HG03095 (cell line): ENCODE measurements around the gene ITIH6.
"Not testable (repeated sequence)": the region's sequence is repeated elsewhere in the genome, so short reads cannot be mapped to it uniquely, and the experiment has no call there.

Experiments
- ATAC-seq: cut with Tn5 transposase; IDR thresholded peaks from one replicate; pipeline ENCODE4 v1.9.1; 2021; ENCODE audit warnings: moderate library complexity; ENCODE audit not compliant: unreplicated experiment

Gene ITIH6

GRCh38 chrX:54798137-54798536 is at the start of gene ITIH6:
Gene ITIH6 (minus strand): TSS chrX:54798255. CDS start chrX:54798210, 45 bp downstream.
- no peak for ATAC-seq

GRCh38 chrX:54847700-54848099 is 49.6 kb upstream of the ITIH6 start:
- ATAC-seq, result not testable (repeated sequence)

- ATAC-seq, result no peak
Measured at GRCh38 chrX:54843050-54843449, 45.0 kb upstream of the ITIH6 start.

GRCh38 chrX:54842607-54843006 is 44.6 kb upstream of the ITIH6 start:
- ATAC-seq, result no peak

- ATAC-seq, result not testable (repeated sequence)
Measured at GRCh38 chrX:54841184-54841874, 43.3 kb upstream of the ITIH6 start.

GRCh38 chrX:54838583-54838982 is 40.5 kb upstream of the ITIH6 start:
- ATAC-seq, result no peak

GRCh38 chrX:54826598-54826997 is 28.5 kb upstream of the ITIH6 start:
- ATAC-seq, result no peak

- no peak for ATAC-seq
Measured at GRCh38 chrX:54825716-54826438, 27.8 kb upstream of the ITIH6 start.

GRCh38 chrX:54824722-54825121 is 26.7 kb upstream of the ITIH6 start:
- no peak for ATAC-seq

- ATAC-seq, result no peak
Measured at GRCh38 chrX:54824195-54824594, 26.1 kb upstream of the ITIH6 start.

GRCh38 chrX:54821310-54821709 is 23.3 kb upstream of the ITIH6 start:
- ATAC-seq, result no peak

- ATAC-seq, result no peak
Measured at GRCh38 chrX:54820737-54821136, 22.7 kb upstream of the ITIH6 start.

- no peak for ATAC-seq
Measured at GRCh38 chrX:54819201-54819600, 21.1 kb upstream of the ITIH6 start.

- ATAC-seq, result no peak
Measured at GRCh38 chrX:54818221-54818620, 20.2 kb upstream of the ITIH6 start.

- no peak for ATAC-seq
Measured at GRCh38 chrX:54817220-54817820, 19.3 kb upstream of the ITIH6 start.

- no peak for ATAC-seq
Measured at GRCh38 chrX:54812306-54812705, 14.3 kb upstream of the ITIH6 start.

- ATAC-seq, result no peak
Measured at GRCh38 chrX:54811301-54811885, 13.3 kb upstream of the ITIH6 start.

GRCh38 chrX:54810532-54810931 is 12.5 kb upstream of the ITIH6 start:
- no peak for ATAC-seq

GRCh38 chrX:54808605-54809483 is 10.8 kb upstream of the ITIH6 start:
- ATAC-seq, result peak; percentile 88

GRCh38 chrX:54808109-54808604 is 10.1 kb upstream of the ITIH6 start:
- peak; percentile 34 for ATAC-seq
